C4-2B (cell line): Measurements from ENCODE around the gene VAMP4.

Experiments used
- CTCF ChIP-seq: fragments of 450-650 bp; conservative IDR thresholded peaks from 2 replicates; pipeline ENCODE4 v1.5.1; 2017; ENCODE audit warnings: mild to moderate bottlenecking
- ZFX ChIP-seq: fragments of 450-650 bp; IDR thresholded peaks from 2 replicates; pipeline ENCODE4 v1.6.1; 2017

GRCh38 chr1:171730052-171730451 lies 11.8 kb downstream of the VAMP4 start:
- TF ChIP-seq CTCF: no peak
- no peak for TF ChIP-seq ZFX
